ENCODE measurements around the gene AVPI1.
"Not testable (repeated sequence)": the region's sequence is repeated elsewhere in the genome, so short reads cannot be mapped to it uniquely, and the experiment has no call there.

AVPI1 gene

GRCh38 chr10:97640174-97640867 is 46.7 kb downstream of the AVPI1 start, which contains the start of gene PI4K2A:
Gene PI4K2A (plus strand): TSS chr10:97640671. CDS start chr10:97640743, 72 bp downstream.
- DNase-seq = peak; percentile 100

DNA sequence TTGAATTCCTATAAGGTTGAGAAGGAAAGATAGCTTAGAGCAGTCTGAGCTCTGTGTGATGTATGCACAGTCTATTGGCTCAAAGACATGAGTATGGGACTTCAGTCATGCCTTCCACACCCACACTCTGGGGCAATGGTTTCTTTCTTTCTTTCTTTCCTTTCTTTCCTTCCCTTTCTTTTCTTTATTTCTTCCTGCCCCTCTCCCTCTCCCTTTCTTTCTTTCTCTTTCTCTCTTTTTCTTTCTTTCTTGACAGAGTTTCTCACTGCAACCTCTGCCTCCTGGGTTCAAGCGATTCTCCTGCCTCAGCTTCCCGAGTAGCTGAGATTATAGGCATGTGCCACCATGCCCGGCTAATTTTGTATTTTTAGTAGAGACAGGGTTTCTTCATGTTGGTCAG is 48.0 kb downstream of the AVPI1 start:
- DNase-seq = not testable (repeated sequence)

DNA sequence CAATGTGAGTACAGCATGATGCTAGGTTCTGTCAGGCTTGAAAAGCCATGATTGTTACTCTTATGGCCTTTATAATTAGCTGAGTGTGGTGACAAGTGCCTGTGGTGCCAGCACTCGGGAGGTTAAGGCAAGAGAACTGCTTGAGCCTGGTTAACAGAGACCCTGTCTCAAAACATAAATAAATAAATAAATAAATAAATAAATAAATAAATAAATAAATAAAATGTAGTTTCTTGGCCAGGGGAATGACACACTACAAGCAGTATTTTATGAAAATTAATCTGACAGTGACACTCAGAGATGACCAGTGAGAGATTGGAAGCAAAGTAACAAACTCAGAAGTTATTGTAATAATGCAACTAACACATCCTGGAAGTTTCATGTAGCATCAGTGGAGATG is 51.5 kb downstream of the AVPI1 start:
- no peak for DNase-seq

- peak; percentile 9 for DNase-seq
Observed at GRCh38 chr10:97633921-97634320, 53.1 kb downstream of the AVPI1 start.

DNA sequence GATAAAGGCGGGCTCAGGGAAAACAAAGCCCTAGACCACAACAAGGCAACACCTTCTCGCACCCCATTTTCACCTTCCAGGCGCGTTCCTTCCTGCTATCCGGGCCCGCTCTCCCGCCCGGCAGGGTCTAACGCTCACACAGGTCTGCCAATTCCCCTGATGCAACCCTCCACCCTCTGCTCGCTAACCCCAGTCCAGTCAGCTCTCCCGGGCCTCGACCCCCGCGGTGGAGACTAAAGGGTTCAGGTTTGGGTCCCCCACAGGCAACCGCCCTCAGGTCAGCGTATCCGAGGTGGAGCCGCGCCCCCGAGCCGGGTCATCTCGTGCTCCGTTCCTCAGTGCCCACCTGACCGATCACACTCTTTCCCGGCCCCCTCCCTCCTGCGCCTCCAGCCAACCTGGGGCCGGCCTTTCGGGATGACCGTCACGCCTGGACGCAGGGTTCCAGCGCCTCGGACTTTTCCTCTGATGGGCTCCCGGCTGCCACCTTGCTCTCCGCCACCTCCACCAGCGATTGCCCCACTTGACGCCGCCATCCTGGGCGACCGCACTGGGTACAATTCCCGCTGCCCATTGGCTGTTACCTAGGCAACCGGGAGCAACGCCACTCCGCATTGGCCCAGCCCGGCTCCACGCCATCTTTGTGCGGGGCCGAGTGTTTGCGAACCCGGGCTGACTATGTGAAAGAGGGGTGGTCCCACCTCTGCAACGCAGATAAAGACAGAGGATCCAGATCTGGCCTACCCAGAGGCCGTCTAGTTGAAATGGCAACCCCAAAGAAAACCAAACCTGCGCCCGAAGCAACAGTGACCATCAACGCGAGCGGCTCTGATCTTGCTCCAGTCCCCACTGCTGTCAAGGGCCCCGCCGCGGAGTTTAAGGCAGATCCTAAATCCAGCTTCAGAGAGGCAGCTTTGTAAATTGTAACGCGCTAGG is 53.8 kb downstream of the AVPI1 start, which contains the start of gene MORN4:
Gene MORN4 (minus strand): TSS at position 552 of the 936 bp plus-strand sequence. CDS start 13,847 bp downstream, outside the sequence.
- peak; percentile 92 for DNase-seq

DNA sequence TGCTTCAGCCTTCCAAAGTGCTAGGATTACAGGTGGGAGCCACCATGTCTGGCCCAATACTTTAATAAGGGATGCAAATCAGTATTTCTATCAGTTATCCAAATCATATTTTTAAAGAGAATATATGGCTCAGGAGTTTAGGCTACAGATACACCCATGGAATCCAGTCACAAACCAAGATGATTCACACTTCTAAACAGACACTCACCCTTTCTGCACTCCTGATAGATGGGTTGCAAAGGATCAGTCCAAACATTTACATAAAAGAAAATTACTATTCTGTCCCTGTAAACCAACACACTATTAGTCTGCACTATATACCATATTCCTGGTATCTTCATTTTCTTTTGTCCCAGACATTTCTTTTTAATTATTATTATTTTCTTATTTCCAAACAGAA is 55.9 kb downstream of the AVPI1 start:
- DNase-seq = no peak

GRCh38 chr10:97629289-97629688 is 57.8 kb downstream of the AVPI1 start:
- DNase-seq = no peak

GRCh38 chr10:97628228-97628627 is 58.8 kb downstream of the AVPI1 start:
- no peak for DNase-seq

DNA sequence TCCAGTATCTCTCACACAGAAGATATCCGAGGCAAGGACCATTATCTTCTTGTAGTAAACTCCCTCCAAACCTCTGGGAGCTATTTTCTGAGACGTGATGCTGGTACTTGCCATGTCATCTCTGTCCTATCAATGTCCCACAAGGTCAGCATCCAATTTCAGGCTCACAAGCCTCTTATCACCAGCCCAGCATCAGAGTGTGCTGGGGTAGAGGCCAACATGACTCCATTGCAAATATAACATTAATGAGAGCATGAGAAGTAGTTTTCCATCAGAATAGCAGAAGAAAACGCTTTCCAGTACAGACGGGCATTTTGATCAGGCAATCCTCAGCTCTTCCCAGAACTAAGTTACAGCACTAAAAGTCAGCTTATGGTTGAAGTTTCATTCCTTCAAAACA is 59.3 kb downstream of the AVPI1 start:
- no peak for DNase-seq

Measured in EL (cell line).